Right kidney (tissue), 1 donor: Measurements from ENCODE around the gene CADM1.
A peak's percentile ranks its signal among the peaks of the same experiment; 100 is the strongest.

Experiments used
- DNase-seq: peaks from one replicate; pipeline ENCODE4 v3.0.0-alpha.2; 2016

Gene CADM1

DNA sequence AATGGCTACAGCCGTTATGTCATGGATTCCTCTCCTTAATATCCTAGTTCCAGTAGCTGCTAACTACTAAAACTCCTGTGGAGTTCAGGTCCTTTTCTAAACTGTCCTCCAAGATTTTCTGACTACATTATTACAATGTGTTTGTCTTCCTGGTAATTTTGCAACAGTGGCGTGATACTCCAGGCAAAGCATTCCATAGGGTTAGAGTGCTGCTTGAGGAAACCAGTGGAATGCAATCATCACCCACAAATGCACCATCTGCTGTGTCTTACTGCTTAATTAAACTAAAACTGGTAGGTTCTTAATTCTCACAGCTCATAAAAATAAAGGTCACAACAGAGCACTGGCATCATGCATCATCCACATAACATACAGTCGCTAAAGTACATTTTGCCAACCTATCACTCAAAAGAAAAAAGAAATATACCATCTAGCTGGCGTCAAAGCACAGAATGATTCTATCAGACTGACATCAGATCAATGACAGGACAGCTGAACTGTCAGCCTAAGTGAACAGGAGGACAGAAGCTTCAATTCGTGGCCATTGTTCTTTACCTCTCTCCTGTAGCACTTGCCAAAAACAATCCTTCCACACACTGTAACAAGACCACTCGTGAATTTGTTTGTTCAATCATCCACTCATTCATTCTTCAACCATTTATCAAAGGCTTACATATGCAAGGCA is 182.5 kb downstream of the CADM1 start:
- no peak for DNase-seq

- DNase-seq: no peak
These were observed 186.7 kb downstream of the CADM1 start for GRCh38 chr11:115317277-115318185.

DNA sequence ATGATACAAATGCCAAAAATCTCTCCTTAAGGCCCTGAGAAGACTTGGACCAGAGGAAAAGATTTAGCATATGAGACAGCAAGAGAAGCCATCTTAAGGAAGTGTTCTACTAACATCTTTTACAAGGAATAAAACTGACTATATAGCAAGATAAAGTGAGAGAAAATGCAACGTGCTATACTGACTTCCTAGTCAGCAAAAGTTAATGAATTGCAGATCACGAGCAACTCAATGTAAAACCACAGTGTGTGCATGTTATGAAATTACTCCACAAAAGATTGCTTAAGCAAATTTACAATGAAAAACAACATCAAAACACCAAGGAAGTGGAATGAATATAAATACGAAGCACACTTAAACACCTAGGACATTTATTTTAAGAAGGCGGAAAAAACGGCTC is 187.5 kb downstream of the CADM1 start:
- no peak for DNase-seq

- DNase-seq: no peak
These were observed 189.8 kb downstream of the CADM1 start for GRCh38 chr11:115314330-115314920.

DNA sequence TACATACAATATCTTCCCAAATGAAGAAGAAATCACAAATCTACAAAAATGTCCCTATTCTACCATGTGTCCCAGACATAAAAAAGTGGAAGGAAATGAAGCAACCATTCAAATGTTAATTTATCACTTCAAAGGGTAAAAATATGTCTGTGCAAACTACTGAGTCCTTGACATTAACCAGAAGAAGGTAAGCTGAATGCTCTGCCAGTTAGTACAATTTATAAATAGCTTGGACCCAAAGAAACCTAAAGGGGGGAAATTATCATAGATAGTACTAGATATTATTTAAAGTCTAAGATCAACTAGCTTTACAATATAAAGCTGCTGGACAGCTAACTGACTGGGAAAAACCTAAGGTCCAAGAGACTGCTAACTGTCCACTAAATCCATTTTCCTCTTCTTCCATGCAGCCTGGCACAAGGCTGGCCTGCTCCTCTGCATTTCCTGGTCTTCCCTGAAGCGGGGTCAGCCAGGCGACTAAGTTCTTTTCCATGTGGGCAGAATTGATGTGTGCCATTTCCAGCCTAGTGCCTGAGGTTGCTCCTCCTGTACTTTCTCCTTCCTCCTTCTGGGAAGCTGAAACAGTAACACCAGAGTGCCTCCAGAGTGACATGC is 190.9 kb downstream of the CADM1 start:
- no peak for DNase-seq

- no peak for DNase-seq
These were observed 192.3 kb downstream of the CADM1 start for GRCh38 chr11:115311949-115312348.

DNA sequence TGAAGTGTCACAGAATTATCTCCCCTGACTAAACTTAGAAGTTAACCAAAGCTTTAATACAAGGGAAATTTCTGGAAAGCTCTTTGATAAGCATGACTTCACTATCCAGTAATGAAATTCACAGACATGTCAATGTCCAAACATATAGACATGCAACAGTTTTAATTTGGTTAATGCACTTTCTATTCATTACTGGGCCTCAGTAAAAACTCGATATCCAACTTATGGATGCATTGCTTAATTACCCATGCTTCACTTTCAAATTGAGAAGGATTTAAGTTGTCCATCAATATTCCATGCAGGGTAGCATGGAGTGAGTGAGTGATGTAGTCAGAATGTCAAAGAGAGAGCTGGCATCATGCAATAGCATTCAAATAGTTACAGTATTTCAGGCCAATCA is 197.5 kb downstream of the CADM1 start:
- DNase-seq: no peak

DNA sequence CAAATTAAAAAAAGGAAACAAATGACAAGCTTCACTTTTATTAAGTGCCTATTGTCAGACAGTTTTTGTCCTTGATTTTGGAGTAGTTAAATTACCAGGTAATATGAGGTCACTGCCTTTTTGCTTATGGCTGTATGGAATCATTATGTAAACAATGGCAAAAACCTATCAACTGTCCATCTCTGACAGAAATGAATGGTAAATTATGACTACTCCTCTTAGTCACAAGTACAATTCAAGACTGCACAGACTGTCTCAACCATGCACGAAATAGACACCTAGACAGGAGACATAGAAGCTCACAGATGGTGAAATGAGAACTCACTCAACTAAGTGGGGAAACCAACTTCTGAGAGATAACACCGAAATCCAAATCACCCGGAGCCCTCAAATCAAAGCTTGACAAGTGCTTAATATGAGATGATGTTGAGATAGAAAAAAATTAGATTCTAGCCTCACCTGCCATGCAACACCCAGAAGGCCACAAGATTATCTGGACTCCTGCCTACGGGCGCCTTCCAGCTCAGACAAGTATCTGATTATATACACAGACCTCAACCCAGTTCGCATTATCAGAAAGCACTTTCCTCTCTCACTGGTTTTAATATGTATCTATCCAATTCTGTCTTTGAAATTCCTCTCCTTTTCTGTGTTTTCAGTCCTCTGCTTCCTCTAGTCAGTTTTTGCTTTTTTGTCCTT is 199.3 kb downstream of the CADM1 start:
- no peak for DNase-seq

- DNase-seq: no peak
These were observed 200.2 kb downstream of the CADM1 start for GRCh38 chr11:115303929-115304531.

DNA sequence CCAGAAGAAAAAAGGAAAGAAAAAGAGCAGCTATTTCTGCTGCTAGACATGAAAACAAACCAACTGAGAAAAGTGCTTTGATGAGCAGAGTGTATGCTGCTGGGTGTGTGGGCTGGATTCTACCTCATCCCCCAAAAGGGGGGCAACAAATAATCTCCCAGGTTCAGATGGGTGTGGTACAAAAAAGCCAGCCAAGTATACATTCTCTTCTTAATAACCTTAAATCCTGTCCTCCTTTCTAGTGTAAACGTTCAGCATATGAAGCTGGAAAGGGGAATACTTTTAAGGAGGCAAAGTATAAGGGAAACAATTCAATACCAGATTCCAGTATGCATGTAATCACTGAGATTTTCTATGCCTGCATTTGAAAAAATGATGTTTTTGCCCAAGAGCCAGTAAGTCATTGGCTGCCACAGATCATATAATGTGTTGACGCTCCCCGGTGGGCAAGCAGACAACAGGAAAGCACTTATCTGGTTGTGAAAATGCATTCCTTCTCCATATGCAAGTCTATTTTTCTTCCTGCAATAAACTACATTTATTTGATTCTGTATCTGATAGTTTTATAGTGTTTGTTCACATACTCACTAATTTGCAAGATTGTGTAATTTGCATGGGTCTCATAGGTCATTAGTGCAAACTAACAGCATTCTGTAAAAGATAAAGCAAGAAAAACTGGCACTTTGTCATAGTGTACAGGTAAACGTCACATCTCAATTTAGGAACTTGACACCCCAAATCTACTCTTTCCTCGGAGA is 201.1 kb downstream of the CADM1 start:
- DNase-seq: no peak

GRCh38 chr11:115300660-115301428 is 203.4 kb downstream of the CADM1 start:
- DNase-seq: no peak

- DNase-seq: no peak
These were observed 205.8 kb downstream of the CADM1 start for GRCh38 chr11:115298300-115299012.

DNA sequence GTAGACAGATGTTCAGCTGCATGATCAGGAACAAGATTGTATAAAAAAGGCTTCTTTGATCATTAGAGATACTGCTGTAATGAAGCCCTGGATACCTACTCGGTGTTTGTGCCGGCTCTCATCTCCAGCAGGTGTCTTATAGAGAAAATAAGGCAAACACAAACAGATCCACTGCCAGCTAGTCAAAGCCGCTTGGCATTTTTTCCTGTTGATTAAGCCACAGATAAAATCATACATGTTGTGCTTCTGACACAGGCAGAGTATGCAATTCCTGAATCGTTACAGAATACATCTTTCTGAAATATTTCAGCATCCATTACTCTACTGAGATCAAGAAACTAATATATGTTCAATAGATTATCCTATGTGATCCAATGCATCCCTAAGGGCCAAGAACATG is 206.9 kb downstream of the CADM1 start:
- DNase-seq: no peak

- DNase-seq: no peak
These were observed 212.9 kb downstream of the CADM1 start for GRCh38 chr11:115291325-115291724.

DNA sequence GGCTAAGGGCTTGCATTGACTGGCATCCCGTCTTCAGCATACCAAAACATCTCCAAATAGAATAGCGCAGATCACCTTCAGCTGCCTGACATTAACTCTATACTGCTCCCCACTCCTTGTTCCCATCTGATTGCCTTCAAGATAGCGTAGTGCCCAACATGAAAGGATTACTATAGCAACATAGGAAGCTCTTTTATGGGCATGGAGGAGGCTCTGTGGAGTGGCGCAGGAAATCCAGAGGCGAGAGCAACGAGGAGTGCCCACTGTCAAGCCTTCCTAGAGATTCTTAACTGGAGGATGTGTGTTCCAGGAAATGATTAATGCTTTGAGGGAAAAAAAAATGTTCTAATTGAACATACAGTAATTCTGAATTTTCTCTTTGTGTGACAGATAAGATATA is 213.3 kb downstream of the CADM1 start:
- peak; percentile 38 for DNase-seq

- DNase-seq: no peak
These were observed 213.7 kb downstream of the CADM1 start for GRCh38 chr11:115290479-115290878.

- no peak for DNase-seq
These were observed 216.9 kb downstream of the CADM1 start for GRCh38 chr11:115287266-115287665.

GRCh38 chr11:115286614-115287013 is 217.6 kb downstream of the CADM1 start:
- no peak for DNase-seq

DNA sequence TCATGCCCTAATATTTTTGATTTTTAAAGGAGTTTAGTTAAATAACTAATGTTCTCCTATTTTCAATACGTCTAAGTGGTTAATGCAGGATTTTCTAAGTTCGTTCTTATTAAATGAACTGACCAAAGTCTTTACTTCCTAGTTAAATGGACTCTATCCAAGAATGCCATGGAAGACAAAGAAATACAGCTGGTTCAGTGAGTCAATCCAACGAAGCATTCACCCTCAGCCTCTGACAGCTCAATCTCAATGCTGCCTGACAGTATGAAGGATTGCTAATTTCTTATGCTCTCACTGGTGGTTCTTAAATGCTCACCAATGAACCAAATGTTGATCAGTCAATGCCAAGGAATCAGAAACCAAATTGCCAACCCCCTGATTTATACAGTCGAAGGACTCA is 219.4 kb downstream of the CADM1 start:
- no peak for DNase-seq

GRCh38 chr11:115282923-115283322 is 221.3 kb downstream of the CADM1 start:
- DNase-seq: no peak
